Liver (tissue), 3 donors: Measurements from ENCODE around the gene COPE.

ENCODE experiments used
- HNF4A ChIP-seq, 2 donors: conservative IDR thresholded peaks; 2 replicates each; pipeline ENCODE4 v1.6.1; 2016; ENCODE audit warnings: antibody characterized with exemption in 2 of 2, mild to moderate bottlenecking in 2 of 2
- JUND ChIP-seq, 2 donors: IDR thresholded peaks; 2 replicates each; pipeline ENCODE4 v1.6.1; 2016; ENCODE audit warnings: antibody characterized with exemption in 2 of 2
- MAX ChIP-seq: IDR thresholded peaks from 2 replicates; pipeline ENCODE4 v1.6.1; 2016; ENCODE audit warnings: antibody characterized with exemption
- NR2F2 ChIP-seq: IDR thresholded peaks from 2 replicates; pipeline ENCODE4 v1.6.1; 2016; ENCODE audit warnings: antibody characterized with exemption
- RAD21 ChIP-seq, 2 donors: IDR thresholded peaks; 2 replicates each; pipeline ENCODE4 v1.6.1; 2016; ENCODE audit warnings: antibody characterized with exemption in 2 of 2, mild to moderate bottlenecking in 2 of 2
- REST ChIP-seq: IDR thresholded peaks from 2 replicates; pipeline ENCODE4 v1.6.1; 2016; ENCODE audit warnings: antibody characterized with exemption, mild to moderate bottlenecking
- RXRA ChIP-seq, 2 donors: IDR thresholded peaks; 2 replicates each; pipeline ENCODE4 v1.6.1; 2017 to 2018; ENCODE audit warnings: antibody characterized with exemption in 2 of 2, mild to moderate bottlenecking in 1 of 2
- SP1 ChIP-seq: IDR thresholded peaks from 2 replicates; pipeline ENCODE4 v1.6.1; 2018; ENCODE audit warnings: antibody characterized with exemption, mild to moderate bottlenecking
- TAF1 ChIP-seq: conservative IDR thresholded peaks from 2 replicates; pipeline ENCODE4 v1.6.1; 2016; ENCODE audit warnings: antibody characterized with exemption, mild to moderate bottlenecking
- YY1 ChIP-seq: IDR thresholded peaks from 2 replicates; pipeline ENCODE4 v1.6.1; 2016; ENCODE audit warnings: antibody characterized with exemption, mild to moderate bottlenecking
- ZBTB33 ChIP-seq: IDR thresholded peaks from 2 replicates; pipeline ENCODE4 v1.6.1; 2016; ENCODE audit warnings: antibody characterized with exemption
- TF ChIP-seq, protein P1 (sequence below): fragments of 150-350 bp; IDR thresholded peaks from 2 replicates; pipeline ENCODE4 v1.5.1; 2017; ENCODE audit warnings: improper control_type of control experiment, low read depth, low read length; ENCODE audit not compliant: missing input control
- donor health status: healthy.
- donor health status: healthy.

DNA sequence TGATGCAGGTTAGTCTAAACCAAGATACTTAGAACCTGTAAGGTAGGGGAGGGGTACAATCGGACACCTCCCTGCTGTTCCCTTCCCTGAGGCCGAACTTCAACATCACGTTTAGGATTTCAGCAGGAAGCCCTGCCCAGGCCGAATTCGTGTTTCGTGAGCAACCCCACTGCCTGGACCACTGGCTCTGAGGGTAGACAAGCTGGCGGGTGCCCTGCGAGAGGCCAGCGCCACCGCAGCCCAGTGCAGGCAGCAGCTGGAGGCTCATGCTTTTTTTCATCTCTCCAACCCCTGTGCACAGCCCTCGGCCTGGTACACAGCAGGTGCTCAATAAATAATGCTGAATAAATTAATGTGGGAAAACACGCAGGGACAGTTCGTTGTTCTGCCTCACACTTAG is 14.1 kb upstream of the COPE start:
- TF ChIP-seq, protein P1, sequence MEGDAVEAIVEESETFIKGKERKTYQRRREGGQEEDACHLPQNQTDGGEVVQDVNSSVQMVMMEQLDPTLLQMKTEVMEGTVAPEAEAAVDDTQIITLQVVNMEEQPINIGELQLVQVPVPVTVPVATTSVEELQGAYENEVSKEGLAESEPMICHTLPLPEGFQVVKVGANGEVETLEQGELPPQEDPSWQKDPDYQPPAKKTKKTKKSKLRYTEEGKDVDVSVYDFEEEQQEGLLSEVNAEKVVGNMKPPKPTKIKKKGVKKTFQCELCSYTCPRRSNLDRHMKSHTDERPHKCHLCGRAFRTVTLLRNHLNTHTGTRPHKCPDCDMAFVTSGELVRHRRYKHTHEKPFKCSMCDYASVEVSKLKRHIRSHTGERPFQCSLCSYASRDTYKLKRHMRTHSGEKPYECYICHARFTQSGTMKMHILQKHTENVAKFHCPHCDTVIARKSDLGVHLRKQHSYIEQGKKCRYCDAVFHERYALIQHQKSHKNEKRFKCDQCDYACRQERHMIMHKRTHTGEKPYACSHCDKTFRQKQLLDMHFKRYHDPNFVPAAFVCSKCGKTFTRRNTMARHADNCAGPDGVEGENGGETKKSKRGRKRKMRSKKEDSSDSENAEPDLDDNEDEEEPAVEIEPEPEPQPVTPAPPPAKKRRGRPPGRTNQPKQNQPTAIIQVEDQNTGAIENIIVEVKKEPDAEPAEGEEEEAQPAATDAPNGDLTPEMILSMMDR = no peak
- no peak for TF ChIP-seq TAF1
- no peak for TF ChIP-seq REST
- TF ChIP-seq SP1 = no peak
- no peak for TF ChIP-seq HNF4A (conservative IDR thresholded peaks at IDR 0.05)
- TF ChIP-seq NR2F2 = no peak
- TF ChIP-seq YY1 = no peak
- TF ChIP-seq MAX = no peak
- TF ChIP-seq RAD21 (IDR thresholded peaks at IDR 0.05) = no peak
- TF ChIP-seq RXRA (IDR thresholded peaks at IDR 0.05) = no peak
- TF ChIP-seq ZBTB33 = no peak
- no peak for TF ChIP-seq JUND (IDR thresholded peaks at IDR 0.05)
